Breast epithelium (tissue), 4 donors: ENCODE data around the gene KLHL29. TPM values are rescaled to one million over a fixed set of nuclear protein-coding genes. Genes with fewer than 3 reads are reported as not detected.

Experiments
- DNase-seq, 2 donors: peaks; one replicate each; pipeline ENCODE4 v3.0.0-alpha.2; 2019; ENCODE audit warnings: low spot score in 2 of 2
- H3K27ac ChIP-seq, 2 donors: fragments of 200-600 bp; sonication (generic) in 1 of 2; one replicate each; pipeline ENCODE4 v1.5.1; 2016 to 2019; ENCODE audit warnings: mild to moderate bottlenecking in 1 of 2
- H3K27me3 ChIP-seq, 2 donors: fragments of 200-600 bp; sonication (generic) in 1 of 2; one replicate each; pipeline versions ENCODE4 v1.5.1 to v1.6.0; 2017 to 2019; ENCODE audit warnings: control low read depth in 1 of 2, mild to moderate bottlenecking in 1 of 2
- H3K36me3 ChIP-seq: fragments of 200-600 bp; one replicate; pipeline ENCODE4 v1.5.1; 2019
- H3K4me1 ChIP-seq, 2 donors: fragments of 200-600 bp; sonication (generic); one replicate each; pipeline ENCODE4 v1.5.1; 2016 to 2019; ENCODE audit warnings: control low read depth in 1 of 2
- H3K4me3 ChIP-seq, 3 donors: fragments of 200-600 bp; sonication (generic); 1 replicate in 2 of 3; 2 replicates in 1 of 3; pipeline ENCODE4 v1.5.1; 2016 to 2019; ENCODE audit warnings: mild to moderate bottlenecking in 3 of 3, moderate library complexity in 2 of 3
- H3K9me3 ChIP-seq, 2 donors: fragments of 200-600 bp; sonication (generic) in 1 of 2; one replicate each; pipeline ENCODE4 v1.5.1; 2016 to 2019; ENCODE audit warnings: control low read depth in 1 of 2
- CTCF ChIP-seq, 3 donors: fragments of 450-650 bp; IDR thresholded peaks; one replicate each; pipeline ENCODE4 v1.5.1; 2016 to 2017; ENCODE audit warnings: antibody characterized with exemption in 3 of 3, mild to moderate bottlenecking in 3 of 3, moderate library complexity in 3 of 3
- POLR2A ChIP-seq: fragments of 450-650 bp; IDR thresholded peaks from one replicate; pipeline ENCODE4 v1.6.1; 2016; ENCODE audit warnings: antibody characterized with exemption, mild to moderate bottlenecking, moderate library complexity
- POLR2AphosphoS5 ChIP-seq, 3 donors: sonication (generic); formaldehyde crosslinking; IDR thresholded peaks; one replicate each; pipeline ENCODE4 v1.6.1; 2017; ENCODE audit warnings: antibody characterized with exemption in 3 of 3
- intact Hi-C: fragments of 100-400 bp; cut with DNase I; formaldehyde crosslinking; loops from one replicate; pipeline ENCODE4 v1.15.1; 2023; ENCODE audit warnings: low total_unique reads
- total RNA-seq, 3 donors: library from RNA; depleted of rRNA; stranded (reverse); fragments of >200 nt; gene quantifications; one replicate each; pipeline ENCODE4 v1.1.0, GENCODE V29; 2016

KLHL29 gene
- total RNA-seq, 3 donors from 2014 or later, result 4.5 to 20.9 (median 14.7) TPM

GRCh38 chr2:23505218-23505983 is 120.4 kb downstream of the KLHL29 start:
- TF ChIP-seq CTCF (IDR thresholded peaks at IDR 0.05), result no peak
- no peak for TF ChIP-seq POLR2A
- TF ChIP-seq POLR2AphosphoS5 (IDR thresholded peaks at IDR 0.05), result no peak
- Histone ChIP-seq H3K4me1 (no peaks in the 10 kb centered on the region), H3K4me3 (no peak overlapping the region), H3K27me3 (no peaks in the 10 kb centered on the region), H3K36me3 (no peaks in the 10 kb centered on the region), H3K27ac (peak overlapping the region; percentile 37 to 61), H3K9me3 (no peaks in the 10 kb centered on the region)
- intact Hi-C loops, result no loop called here
- no peak for DNase-seq

GRCh38 chr2:23505984-23506380 is 121.0 kb downstream of the KLHL29 start:
- H3K4me1 ChIP-seq, result no peaks in the 10 kb centered on the region
- no peaks in the 10 kb centered on the region for H3K27me3 ChIP-seq
- no peaks in the 10 kb centered on the region for H3K36me3 ChIP-seq
- peak overlapping the region; percentile 37 to 61 for H3K27ac ChIP-seq
- no peaks in the 10 kb centered on the region for H3K9me3 ChIP-seq
- intact Hi-C loops, result no loop called here
- no peak overlapping the region for H3K4me3 ChIP-seq
- TF ChIP-seq POLR2AphosphoS5 (IDR thresholded peaks at IDR 0.05) (no peak), CTCF (IDR thresholded peaks at IDR 0.05) (no peak), POLR2A (no peak)
- peak in 1 of 2 donors; percentile 57 for DNase-seq

- Histone ChIP-seq H3K27ac (peak overlapping the region in 1 of 2 donors; percentile 38), H3K9me3 (no peaks in the 10 kb centered on the region), H3K4me1 (no peaks in the 10 kb centered on the region), H3K4me3 (no peak overlapping the region), H3K27me3 (no peaks in the 10 kb centered on the region), H3K36me3 (no peaks in the 10 kb centered on the region)
- TF ChIP-seq CTCF (IDR thresholded peaks at IDR 0.05), result no peak
- no peak for TF ChIP-seq POLR2AphosphoS5 (IDR thresholded peaks at IDR 0.05)
- no peak for TF ChIP-seq POLR2A
- DNase-seq, result no peak
- intact Hi-C loops, result no loop called here
Observed at GRCh38 chr2:23506531-23507266, 121.7 kb downstream of the KLHL29 start.

- Histone ChIP-seq H3K36me3 (no peaks in the 10 kb centered on the region), H3K27me3 (no peaks in the 10 kb centered on the region), H3K4me3 (no peak overlapping the region), H3K9me3 (no peaks in the 10 kb centered on the region), H3K27ac (peak overlapping the region in 1 of 2 donors; percentile 12), H3K4me1 (no peaks in the 10 kb centered on the region)
- DNase-seq, result no peak
- intact Hi-C loops, result no loop called here
- no peak for TF ChIP-seq CTCF (IDR thresholded peaks at IDR 0.05)
- TF ChIP-seq POLR2A, result no peak
- no peak for TF ChIP-seq POLR2AphosphoS5 (IDR thresholded peaks at IDR 0.05)
Observed at GRCh38 chr2:23507267-23508065, 122.5 kb downstream of the KLHL29 start.
